HG03558 (cell line): ENCODE data around the gene ZNF860.

Source experiments
- ATAC-seq: cut with Tn5 transposase; IDR thresholded peaks from one replicate; pipeline ENCODE4 v1.9.1; 2021; ENCODE audit warnings: moderate number of reproducible peaks; ENCODE audit not compliant: unreplicated experiment; ENCODE audit errors: extremely low read depth

Gene ZNF860

DNA sequence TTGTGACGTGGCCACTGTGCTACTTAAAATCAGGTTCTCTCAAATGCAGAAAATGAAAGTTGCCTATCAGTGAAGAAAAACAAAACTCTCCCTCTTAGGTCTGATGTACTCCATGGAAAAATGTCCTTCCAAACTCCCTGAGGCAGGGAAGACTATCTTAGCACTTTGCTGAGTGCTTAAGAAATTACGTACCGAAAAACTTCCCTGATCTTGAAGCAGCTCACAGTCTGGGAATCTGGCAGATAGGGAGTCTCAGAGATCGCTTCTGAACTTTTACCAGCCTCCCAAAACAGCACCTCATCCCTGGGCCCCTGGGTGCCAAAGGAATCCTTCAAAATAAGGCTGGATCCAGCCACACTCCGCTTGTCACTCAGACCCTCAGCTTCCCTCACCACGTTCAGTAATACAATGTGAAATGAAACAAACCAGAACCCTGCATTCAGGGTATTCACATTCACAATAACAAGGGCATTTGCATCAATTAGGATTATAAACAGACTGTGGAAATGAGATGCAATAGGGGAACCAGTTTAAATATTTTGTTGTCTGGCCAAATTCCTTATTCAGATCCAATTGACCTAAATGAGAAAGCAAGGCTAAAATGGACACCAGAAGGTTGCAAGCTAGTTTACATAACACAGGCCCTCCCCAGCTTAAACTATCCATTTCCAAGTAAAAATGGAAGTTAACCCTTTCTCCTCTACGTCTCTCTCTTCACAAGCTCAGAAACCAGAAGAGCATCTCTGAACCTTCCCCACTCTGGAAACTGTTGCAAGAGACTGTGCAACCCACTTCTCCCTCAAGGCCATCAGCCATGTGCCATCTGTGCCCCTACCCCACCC is 21.4 kb upstream of the ZNF860 start:
- no peak for ATAC-seq

DNA sequence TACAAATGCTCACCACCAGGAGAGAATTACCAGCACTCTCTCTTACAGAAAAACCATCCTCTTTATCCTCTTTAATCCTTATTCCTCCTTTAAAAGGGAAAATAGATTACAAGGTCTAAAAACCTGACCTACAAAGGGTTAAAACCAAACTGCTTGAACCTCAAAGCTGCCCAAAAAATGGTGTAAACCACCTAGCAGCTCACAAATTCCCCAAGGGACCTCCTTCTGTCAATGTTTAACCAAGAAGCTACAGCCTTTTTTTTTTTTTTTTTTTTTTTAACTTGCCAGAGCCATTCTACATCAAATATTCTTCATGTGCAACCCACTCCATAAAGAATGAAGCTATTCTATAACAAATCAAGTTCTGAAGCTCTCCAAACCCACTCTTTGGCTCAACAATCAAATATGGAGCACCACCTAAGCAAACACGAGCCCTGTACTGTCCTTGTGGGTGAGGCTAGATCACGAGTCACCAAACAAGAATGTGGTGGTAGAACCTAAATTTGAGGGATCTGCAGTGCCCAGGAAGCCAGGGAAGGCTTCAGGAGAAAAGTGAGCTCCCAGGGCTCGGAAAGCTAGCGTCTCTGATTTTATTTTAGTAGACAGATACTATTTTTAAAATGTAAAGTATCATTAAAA is 20.6 kb upstream of the ZNF860 start:
- ATAC-seq, result no peak

DNA sequence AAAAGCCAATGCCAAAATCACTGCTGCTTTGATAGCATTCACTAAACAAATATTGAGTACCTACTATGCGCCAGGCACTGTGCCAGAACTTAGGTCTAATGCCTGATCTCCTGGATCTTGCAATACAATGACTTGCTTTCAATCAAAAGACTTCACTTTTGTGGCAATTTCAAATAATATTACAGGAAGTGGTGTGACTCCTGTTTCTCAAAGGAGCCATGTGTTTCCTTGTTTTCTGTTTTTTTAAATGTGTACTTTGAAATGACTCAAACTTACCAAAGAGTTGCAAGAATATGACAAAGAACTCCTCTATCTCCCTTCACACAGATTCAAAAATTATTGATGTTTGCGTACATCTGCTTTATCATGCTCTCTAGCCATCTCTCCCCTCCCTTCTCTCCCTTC is 18.7 kb upstream of the ZNF860 start:
- no peak for ATAC-seq

DNA sequence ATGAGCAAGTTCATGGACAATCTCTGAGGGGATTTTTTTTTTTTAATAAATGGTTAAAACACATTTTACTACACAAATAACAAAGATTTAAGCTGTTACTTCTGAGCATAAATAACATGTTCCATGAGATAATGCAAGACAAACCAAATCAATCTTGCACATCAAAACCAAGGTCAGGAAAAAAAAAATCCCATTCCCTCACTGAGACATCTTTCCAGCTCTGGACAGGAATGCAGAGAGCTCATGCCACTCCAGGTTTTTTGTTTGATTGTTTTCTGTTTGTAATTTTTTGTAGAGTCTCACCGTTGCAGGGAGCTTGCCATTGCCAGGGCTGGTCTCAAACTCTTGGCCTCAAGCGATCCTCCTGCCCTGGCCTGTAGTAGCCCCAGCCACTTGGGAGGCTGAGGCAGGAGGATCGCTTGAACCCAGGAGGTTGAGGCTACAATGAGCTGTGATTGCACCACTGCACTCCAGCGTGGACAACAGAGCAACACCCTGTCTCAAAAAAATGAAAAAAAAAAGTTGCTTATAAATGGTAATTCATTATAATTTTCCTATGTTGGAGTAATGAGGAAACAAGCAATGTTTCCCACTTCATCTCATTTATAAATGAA is 14.5 kb upstream of the ZNF860 start:
- ATAC-seq, result no peak

DNA sequence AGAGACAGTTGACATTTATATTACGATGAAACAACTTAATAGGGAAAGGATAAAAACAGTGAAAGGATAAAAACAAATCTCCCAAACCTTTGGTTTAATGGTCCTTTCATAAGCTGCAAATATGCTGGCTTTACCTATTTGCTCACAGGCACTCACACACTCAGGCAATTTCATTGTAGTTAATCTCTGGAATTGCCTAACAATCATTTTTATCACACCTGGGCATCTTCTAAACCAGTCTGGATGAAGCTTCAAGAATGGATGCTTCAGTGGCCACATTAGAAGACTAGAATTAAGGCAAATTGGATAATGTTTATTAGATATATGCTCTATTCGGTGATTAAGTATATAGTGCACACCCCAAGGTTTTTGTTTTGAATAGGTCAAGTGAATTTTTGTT is 14.0 kb upstream of the ZNF860 start:
- ATAC-seq, result no peak

DNA sequence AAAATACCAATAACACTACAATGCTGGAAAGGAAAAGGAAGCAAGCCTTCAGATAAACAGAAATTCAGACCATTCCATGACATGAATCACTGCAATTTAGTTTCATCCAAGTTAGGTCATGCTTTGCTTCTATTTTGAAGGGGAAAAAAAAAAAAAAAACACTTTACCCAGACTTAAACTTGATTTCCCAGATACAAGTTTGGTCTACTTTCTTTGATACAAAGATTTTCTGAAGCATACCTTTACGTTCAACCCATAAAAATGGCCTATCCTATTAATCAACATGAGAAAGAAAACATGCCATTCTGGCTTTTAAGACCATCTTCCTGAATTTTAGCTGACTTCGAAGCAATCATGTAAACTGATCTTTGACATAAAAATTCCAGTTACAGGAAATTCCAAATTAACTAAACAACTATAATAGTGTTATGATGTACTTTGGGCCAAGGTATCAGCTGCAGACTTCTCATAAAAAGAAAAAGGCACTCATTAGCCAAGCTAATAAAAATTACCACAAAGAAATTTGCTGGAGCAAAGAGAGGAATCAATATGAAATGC is 13.1 kb upstream of the ZNF860 start:
- ATAC-seq, result no peak

DNA sequence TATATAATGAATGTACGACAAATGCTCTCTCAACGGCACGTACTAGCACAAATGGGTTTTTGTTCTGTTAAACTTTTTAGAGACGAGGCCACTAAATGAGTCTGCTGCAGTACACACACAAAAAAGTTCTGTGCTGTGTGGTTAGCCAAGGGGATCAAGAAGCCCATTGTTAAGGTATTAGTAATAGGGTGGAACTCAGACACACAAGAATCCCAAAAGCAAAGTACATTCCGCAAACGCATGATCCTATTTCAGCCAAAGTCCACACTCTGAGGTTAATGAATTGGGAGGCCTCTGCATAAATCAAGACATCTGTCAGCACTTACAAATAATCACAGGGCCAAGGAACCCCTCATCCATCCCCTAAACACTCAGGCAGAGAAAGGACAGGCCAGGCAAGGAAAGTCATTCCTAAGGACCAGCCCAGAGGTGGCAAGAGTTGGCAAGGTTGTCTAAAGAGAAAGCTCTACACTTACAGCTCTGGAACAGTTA is 12.6 kb upstream of the ZNF860 start:
- ATAC-seq, result no peak

DNA sequence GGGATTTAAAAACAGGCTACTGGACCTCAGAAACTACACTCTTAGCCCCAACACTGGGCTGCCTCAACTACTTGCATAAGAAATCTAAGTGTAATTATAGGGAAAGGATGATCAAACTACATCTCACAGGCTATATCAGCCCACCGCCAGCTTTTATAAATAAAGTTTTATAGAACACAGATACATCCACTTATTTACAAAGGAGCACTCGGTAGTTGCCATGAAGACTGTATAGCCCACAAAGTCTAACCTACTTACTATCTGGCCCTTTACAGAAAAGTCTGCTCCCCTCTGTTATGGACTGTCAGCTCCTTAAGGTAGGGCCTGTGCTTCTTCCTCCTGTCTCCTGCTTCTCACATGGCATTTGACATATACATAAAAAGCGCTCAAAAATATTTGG is 9.9 kb upstream of the ZNF860 start:
- no peak for ATAC-seq

DNA sequence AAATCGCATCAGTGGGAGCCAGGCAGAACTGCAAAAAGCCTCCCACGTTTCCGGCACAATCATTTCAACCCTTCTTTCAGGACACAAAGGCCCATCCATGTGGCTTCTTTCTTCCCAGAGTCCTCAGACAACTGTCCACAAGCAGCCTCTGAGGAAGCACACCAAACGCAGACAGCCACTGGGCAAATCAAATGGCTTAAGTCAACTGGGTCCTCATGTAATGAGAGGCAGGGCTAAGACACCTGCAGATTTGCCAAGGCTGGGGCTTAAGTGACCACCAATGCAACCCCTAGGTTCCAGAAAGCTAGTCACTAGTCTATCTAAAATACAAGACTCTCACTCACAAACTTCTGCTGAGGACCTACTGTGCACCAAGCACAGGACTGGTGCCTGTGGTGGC is 8.5 kb upstream of the ZNF860 start:
- ATAC-seq, result no peak

DNA sequence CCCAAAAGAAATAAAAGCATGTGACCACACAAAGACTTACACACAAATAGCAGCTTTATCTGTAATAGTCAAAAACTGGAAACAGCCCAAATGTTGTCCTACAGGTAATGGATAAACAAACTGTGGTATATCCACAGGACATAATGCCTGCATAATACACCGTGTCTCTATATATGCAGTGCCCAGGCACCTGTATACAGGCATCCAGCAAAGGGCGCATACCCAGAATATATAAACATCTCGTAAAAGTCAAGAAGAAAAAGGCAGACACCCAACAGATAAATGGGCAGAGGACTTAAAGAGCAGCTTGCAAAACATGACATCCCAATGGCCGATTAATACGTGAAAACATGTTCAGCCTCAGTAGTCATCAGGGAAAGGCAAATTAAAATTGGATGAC is 7.7 kb upstream of the ZNF860 start:
- no peak for ATAC-seq

DNA sequence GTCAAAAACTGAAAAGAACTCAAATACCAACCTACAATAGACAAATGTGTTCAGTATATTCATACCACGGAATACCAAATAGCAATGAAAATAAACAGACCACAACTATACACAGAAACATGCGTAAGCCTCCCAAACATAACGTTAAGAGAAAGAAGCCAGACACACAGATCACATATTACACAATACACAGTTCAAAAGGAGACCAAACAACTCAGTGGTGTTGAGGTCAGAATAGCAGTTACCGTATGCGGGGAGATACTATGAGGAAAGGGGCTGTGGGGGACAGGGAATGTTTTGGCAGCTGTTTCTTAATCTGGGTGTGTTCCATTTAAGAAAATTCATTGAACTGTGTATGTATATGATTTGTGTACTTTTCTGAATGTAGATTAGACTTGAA is 7.1 kb upstream of the ZNF860 start:
- ATAC-seq, result no peak

DNA sequence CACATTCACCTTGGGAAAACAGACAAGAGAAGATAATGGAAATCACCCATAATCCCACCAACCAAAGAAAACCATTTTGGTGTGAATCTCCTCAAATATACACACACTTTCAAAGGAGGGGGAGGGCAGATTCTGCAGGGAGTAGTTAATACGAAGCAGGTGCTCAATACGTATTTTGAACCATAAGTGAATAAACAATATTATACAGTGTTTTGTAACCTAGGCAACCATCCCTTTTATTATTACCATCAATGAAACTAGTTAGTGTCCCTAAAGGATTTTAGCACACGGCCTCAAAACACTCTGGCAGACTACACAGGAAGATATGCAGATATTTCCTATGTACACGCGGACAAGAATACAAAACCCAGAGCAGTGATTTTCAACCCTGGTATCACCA is 6.6 kb upstream of the ZNF860 start:
- no peak for ATAC-seq

DNA sequence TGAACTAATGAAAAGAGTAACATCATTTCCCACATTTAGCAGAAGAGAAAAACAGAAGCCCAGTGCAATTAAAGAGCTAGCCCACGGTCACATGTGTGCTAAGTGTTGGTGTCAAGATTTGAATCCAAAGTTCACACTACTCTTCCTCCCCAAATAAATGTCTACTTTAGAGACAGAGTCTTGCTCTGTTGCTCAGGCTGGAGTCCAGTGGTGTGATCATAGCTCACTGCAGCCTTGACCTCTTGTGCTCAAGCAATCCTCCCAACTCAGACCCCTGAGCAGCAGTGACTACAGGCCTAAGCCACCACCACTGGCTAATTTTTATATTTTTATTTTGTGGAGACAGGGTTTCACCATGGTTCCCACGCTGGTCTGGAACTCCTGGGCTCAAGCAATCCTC is 5.2 kb upstream of the ZNF860 start:
- ATAC-seq, result no peak

DNA sequence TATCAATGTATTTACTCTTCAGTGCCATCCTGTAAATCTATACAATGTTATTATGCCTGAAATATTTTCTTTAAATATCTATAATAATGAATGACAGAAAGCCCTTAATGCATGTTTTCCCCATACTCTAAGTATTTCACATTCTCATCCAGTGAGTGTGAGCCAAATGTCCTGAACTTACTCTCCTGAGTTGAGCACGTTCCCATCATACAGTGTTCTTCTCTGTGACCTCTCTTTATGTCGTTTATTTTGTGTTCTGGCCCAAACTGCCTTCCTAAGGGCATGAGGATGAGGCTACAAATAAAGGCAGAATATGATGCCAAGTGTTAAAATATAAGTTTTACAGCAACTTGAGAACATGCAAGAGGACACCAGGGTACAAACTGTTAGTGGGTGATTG is 3.8 kb upstream of the ZNF860 start:
- ATAC-seq, result no peak

DNA sequence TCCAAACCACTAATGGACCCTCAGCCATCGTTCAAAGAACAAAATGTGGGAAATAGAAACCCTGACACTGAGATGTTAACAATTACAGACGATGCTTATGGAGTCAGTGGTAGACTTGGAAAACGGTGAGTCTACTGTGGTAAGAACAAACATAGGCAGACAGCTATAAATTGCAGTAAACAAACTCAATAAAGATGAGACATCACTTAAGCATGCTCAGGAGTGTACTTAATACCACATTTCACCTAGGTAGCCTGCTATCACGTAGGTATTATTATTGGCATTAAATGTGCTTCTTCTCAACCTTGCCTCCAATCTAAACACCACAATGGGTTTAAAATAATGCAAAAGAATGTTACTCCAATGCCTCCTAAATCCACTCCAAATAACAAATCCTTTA is 3.0 kb upstream of the ZNF860 start:
- no peak for ATAC-seq

DNA sequence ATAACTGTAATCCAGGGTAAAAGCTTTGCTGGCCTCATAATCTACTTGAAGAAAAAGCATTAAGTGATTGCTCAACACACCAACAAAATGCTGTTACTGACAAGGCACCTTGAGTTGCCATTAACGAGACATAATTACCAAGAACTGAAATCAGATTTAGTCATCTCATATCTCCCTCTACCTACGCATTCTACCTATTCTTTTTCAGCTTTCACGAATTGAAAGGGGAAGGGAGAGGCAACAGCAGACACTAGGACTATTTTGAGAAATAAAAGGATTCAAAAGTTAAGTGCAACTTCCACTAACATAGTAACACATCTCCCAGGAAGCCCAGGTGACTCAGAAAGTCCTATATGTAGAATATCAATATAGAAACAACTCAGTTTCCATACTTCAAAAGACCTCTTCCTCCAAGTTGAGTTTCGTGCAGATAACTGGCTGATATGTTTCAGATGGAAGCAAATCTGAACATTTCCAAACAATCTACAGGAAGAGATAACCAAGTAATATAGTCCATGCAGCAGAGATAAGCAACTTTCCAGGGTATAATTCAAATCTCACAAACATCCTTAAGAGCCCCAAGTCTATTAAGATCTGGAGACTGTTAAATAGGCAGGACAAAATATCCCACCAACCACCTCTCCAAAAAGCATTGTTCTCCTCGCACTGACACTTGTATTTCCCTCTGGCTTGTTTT is 2.4 kb upstream of the ZNF860 start:
- no peak for ATAC-seq

DNA sequence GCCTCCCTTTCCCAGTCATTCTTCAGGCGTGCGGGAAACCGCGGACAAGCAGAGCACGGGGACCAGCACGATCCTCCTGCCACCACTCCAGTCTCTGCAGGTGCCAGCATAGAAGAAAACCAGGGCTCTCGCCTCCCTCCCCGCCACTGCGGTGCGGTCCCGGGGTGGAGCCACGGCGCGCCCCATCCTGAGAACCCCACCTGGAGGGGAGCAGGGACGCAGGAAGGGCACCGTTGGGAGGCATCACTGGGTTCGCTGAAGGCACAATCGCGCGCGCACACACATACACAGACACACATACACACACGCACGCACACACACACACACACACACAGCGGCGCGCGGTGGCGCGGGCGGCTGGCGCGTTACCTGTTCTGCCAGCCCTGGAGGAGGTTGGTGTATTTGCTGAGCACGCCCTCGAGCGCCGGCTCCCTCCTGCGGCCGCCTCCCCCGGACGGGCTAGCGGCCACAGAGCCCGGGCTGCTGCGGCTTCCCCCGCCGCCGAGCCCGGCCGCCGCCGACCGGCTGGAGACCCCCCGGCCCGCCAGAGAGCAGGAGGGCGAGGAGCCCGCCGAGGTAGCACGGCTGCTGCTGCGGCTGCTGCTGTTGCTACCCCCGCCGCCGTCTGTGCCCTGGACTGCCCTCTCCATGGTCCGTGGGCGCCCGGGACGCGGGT is 882 bp upstream of the ZNF860 start:
- no peak for ATAC-seq

DNA sequence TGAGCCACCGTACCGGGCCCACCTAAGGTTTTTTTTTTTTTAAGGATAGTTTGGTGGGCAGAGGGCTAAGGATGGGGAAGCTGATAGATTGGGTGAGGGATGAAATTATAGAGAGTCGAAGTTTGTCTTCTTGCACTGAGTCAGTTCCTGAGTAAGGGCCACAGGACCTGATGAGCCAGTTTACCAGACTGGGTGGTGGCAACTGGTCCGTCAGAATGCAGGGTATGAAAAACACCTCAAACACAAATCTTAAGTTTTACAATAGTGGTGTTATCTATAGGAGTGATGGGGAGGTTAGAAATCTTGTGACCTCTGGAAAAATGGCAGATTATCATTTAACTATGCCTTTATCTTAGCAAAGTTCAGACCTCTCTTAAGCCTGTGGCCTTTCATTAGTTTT is 2.8 kb downstream of the ZNF860 start:
- ATAC-seq, result no peak

DNA sequence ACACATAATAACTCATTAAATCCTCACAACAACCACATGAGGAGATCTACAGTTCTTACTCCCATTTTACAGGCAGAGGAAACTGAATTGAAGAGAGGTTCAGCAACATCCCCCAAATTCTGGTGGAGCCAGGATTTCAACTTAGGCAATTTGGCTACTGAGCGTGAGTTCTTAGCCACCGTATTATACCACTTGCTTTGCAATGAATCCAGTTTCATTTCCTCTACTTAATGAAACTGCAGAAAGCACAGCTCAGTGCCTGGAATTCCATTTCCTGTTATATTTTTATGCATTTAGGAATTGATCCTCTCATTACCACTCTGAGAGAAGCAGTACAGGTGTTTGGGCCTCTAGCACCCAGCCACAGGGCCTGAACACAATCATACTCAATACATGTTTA is 4.3 kb downstream of the ZNF860 start:
- no peak for ATAC-seq

DNA sequence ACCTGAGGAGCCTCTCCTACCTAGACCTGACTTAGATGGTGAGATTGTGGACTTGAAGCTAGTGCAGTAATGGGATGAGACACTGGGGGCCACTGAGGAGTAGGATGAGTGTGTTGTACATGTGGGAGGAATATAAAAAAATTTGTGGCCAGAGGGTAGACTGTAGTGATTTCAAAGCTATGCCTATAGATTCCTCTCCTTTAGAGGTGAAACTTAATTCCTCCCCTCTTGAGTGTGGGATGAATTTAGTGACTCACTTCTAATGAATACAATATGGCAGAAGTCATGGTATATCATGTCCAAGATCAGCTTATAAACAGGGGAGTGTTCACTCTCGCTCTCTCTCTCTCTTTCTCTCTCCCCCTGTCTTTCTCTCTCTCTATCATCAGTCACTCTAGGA is 6.7 kb downstream of the ZNF860 start:
- ATAC-seq, result no peak
